Stomach (tissue), 9 donors: Measurements from ENCODE around the gene FAM98B. TPM values are rescaled to one million over a fixed set of nuclear protein-coding genes. Genes with fewer than 3 reads are reported as not detected.

Source experiments
- DNase-seq, 2 donors: peaks; one replicate each; pipeline versions ENCODE4 v3.0.0 to v3.0.0-alpha.2; 2013 to 2019
- H3K27ac ChIP-seq, 5 donors: fragments of 200-600 bp in 4 of 5; sonication (generic) in 4 of 5; one replicate each; pipeline ENCODE4 v1.5.1; 2013 to 2019; ENCODE audit warnings: mild to moderate bottlenecking in 1 of 5, moderate library complexity in 1 of 5
- H3K27me3 ChIP-seq, 3 donors: fragments of 200-600 bp; sonication (generic); one replicate each; pipeline ENCODE4 v1.5.1; 2017 to 2019; ENCODE audit warnings: mixed run types in 1 of 3
- H3K36me3 ChIP-seq, 4 donors: fragments of 200-600 bp; sonication (generic); 1 replicate in 3 of 4; 2 replicates in 1 of 4; pipeline ENCODE4 v1.5.1; 2016 to 2019
- H3K4me1 ChIP-seq, 4 donors: fragments of 200-600 bp; sonication (generic); one replicate each; pipeline ENCODE4 v1.5.1; 2016 to 2019
- H3K4me3 ChIP-seq, 4 donors: fragments of 200-600 bp; sonication (generic) in 3 of 4; one replicate each; pipeline ENCODE4 v1.5.1; 2016 to 2019; ENCODE audit warnings: mild to moderate bottlenecking in 1 of 4
- H3K9me3 ChIP-seq, 4 donors: fragments of 200-600 bp; sonication (generic); one replicate each; pipeline ENCODE4 v1.5.1; 2016 to 2019
- EP300 ChIP-seq: sonication (generic); formaldehyde crosslinking; IDR thresholded peaks from one replicate; pipeline ENCODE4 v1.6.1; 2017; ENCODE audit warnings: antibody characterized with exemption
- POLR2A ChIP-seq, 4 donors: fragments of 450-650 bp; IDR thresholded peaks; one replicate each; pipeline ENCODE4 v1.6.1; 2016; ENCODE audit warnings: antibody characterized with exemption in 4 of 4, control low read depth in 2 of 4, mild to moderate bottlenecking in 1 of 4, moderate library complexity in 1 of 4
- POLR2AphosphoS5 ChIP-seq, 3 donors: sonication (generic); formaldehyde crosslinking; IDR thresholded peaks; one replicate each; pipeline ENCODE4 v1.6.1; 2016; ENCODE audit warnings: antibody characterized with exemption in 3 of 3
- WGBS, 5 donors: extraction: QIAGEN DNeasy Blood & Tissue Kit in 3 of 5; methylation state at CpG; one replicate each; pipeline versions ENCODE4 v1.1.5 to v1.1.7; 2013 to 2018; 5-methylcytosine and 5-hydroxymethylcytosine counted together
- intact Hi-C: fragments of 100-400 bp; cut with DNase I; formaldehyde crosslinking; loops from one replicate; pipeline ENCODE4 v1.15.1; 2023; ENCODE audit warnings: low total_unique reads
- polyA plus RNA-seq, 3 donors: library from polyadenylated mRNA; stranded (reverse); fragments of 200-250 nt; gene quantifications; one replicate each; pipeline ENCODE4 v1.2.3, GENCODE V29; 2013
- total RNA-seq, 5 donors: library from RNA; depleted of rRNA; stranded (reverse); fragments of >200 nt; gene quantifications; one replicate each; pipeline versions ENCODE4 v1.1.0 to v1.2.3, GENCODE V29; 2014 to 2016
- TF ChIP-seq, protein P1 (sequence below), 7 experiments: fragments of 450-650 bp in 4 of 7; fragments of 200-600 bp in 3 of 7; sonication (generic) in 3 of 7; IDR thresholded peaks; one replicate each; pipeline ENCODE4 v1.5.1; 2016 to 2019; ENCODE audit warnings: antibody characterized with exemption in 7 of 7, control low read depth in 2 of 7, mild to moderate bottlenecking in 1 of 7
- donor health status: healthy with polysubstance abuse.
- donor health status: Bipolar disorder and iron deficiency.
- donor health status: healthy.

The FAM98B gene
- total and polyA plus RNA-seq, 8 donors, result 1.7 to 61.3 (median 8.7) TPM

DNA sequence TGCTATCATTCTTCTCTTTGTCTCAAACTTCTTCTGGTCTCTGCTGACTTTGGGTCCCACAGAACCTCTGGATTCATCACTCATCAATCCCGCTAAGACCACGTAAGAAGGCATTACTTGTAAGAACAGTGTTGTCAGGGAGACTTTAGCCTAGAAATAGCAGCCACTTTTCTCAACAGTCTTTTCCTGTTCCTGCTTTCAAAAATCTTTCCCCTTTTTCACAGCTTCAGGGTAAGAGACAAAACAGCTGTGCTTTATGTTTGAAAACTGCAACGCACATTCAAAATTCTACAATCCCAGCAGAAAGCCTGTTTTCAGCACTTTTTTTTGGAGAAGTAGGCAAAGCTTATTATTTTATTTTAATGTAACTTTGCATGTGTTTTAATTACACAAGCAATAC lies 42.0 kb upstream of the FAM98B start:
- WGBS, 5 donors, result 34 to 68% (median 53%) methylated on average over 3 of the region's 3 CpGs
- no peak for TF ChIP-seq POLR2AphosphoS5 (IDR thresholded peaks at IDR 0.05)
- TF ChIP-seq, protein P1, sequence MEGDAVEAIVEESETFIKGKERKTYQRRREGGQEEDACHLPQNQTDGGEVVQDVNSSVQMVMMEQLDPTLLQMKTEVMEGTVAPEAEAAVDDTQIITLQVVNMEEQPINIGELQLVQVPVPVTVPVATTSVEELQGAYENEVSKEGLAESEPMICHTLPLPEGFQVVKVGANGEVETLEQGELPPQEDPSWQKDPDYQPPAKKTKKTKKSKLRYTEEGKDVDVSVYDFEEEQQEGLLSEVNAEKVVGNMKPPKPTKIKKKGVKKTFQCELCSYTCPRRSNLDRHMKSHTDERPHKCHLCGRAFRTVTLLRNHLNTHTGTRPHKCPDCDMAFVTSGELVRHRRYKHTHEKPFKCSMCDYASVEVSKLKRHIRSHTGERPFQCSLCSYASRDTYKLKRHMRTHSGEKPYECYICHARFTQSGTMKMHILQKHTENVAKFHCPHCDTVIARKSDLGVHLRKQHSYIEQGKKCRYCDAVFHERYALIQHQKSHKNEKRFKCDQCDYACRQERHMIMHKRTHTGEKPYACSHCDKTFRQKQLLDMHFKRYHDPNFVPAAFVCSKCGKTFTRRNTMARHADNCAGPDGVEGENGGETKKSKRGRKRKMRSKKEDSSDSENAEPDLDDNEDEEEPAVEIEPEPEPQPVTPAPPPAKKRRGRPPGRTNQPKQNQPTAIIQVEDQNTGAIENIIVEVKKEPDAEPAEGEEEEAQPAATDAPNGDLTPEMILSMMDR (IDR thresholded peaks at IDR 0.05), result no peak
- TF ChIP-seq EP300, result no peak
- DNase-seq, result peak in 1 of 2 donors; percentile 34
- Histone ChIP-seq H3K9me3 (no peaks in the 10 kb centered on the region), H3K36me3 (no peaks in the 10 kb centered on the region), H3K27me3 (no peaks in the 10 kb centered on the region), H3K4me1 (no peaks in the 10 kb centered on the region), H3K27ac (peak overlapping the region in 2 of 5 donors; percentile 2 to 24), H3K4me3 (no peak overlapping the region)
- intact Hi-C loops, result no loop called here

DNA sequence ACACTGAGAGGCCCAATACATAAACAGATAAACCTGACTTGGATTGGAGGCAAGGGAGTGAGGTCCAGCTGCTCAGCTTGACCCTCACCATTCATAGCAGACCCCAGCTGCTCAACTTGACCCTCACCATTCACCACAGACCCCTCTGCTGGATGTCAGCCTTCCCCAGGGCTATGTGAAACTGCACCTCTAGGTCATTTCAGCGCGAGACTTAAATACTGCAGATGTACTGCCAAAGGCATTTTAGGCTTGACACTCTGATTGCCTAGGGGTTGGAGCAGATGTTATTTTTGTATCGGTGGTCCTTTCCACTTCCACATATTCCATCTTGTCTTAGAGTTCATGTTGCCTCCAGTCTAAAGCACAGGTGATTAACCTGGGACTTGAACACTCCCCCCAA lies 41.5 kb upstream of the FAM98B start:
- WGBS, 5 donors, result 64 to 94% (median 71%) methylated on average over 3 of the region's 3 CpGs
- peak in 1 of 2 donors; percentile 12 for DNase-seq
- no peak overlapping the region for H3K4me3 ChIP-seq
- intact Hi-C loops, result no loop called here
- no peaks in the 10 kb centered on the region for H3K4me1 ChIP-seq
- peak overlapping the region in 2 of 5 donors; percentile 2 to 24 for H3K27ac ChIP-seq
- H3K9me3 ChIP-seq, result no peaks in the 10 kb centered on the region
- H3K36me3 ChIP-seq, result no peaks in the 10 kb centered on the region
- no peaks in the 10 kb centered on the region for H3K27me3 ChIP-seq
- TF ChIP-seq POLR2A (IDR thresholded peaks at IDR 0.05) (no peak), POLR2AphosphoS5 (IDR thresholded peaks at IDR 0.05) (no peak), EP300 (no peak)
- TF ChIP-seq, protein P1 (IDR thresholded peaks at IDR 0.05), result no peak

DNA sequence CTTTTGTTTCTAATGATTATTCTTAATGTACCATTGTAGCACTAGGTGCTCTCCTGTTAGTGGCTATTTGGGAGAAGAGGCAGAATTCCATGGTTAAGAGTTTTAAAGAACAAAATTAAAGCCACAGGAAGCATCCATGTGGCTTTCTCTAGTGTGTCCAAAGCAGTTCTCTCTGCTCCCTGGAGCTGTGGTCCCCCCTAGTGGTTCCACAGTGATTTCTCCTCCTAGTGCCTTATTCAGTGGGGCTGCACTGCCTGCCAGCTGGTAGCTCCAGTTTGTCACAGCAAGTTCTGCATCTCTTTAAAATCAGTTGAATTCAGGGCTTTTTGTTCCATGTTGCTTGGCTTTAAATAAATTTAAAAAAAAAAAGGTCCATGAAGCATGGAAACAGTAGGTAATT lies 39.6 kb upstream of the FAM98B start:
- Histone ChIP-seq H3K9me3 (no peaks in the 10 kb centered on the region), H3K36me3 (no peaks in the 10 kb centered on the region), H3K27me3 (no peaks in the 10 kb centered on the region), H3K4me1 (no peaks in the 10 kb centered on the region), H3K27ac (no peak overlapping the region), H3K4me3 (no peak overlapping the region)
- DNase-seq, result peak; percentile 48 to 83
- TF ChIP-seq POLR2AphosphoS5 (IDR thresholded peaks at IDR 0.05), result peak in 1 of 3 donors; percentile 48
- TF ChIP-seq, protein P1 (IDR thresholded peaks at IDR 0.05), result peak in 4 of 7 experiments; percentile 26 to 65 (median 33)
- no peak for TF ChIP-seq POLR2A (IDR thresholded peaks at IDR 0.05)
- intact Hi-C loops, result no loop called here

DNA sequence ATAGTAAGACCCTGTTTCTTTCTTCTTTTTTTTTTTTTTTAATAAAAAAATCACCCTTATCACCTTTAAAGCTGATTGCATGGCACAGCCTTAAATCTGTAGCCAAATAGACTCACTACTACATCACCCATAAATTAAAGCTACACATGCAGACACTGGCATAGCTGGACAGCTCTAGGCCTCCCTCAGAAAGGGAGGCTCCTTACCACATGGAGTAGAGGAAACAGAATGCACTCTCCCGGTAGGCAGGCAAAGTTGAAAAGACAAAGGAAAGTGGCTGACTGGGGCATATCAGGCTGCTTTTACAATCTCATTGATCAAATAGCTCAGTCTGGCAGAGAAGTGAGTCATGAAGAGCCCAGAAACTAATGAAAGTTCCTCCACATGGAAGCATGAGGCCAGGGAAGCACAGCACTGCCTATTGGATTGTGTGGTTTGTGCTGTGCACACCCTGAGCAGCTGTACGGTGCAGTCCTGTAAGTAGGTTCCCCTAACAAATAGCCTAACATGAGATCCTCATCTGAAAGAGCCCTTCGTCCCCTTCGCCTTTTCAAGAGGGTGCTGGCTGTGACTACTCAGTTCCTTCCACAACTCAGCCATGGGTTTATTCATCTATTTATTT lies 32.7 kb upstream of the FAM98B start:
- TF ChIP-seq POLR2A (IDR thresholded peaks at IDR 0.05), result no peak
- TF ChIP-seq, protein P1 (IDR thresholded peaks at IDR 0.05), result no peak
- no peak for TF ChIP-seq POLR2AphosphoS5 (IDR thresholded peaks at IDR 0.05)
- intact Hi-C loops, result no loop called here
- no peak overlapping the region for H3K4me3 ChIP-seq
- H3K9me3 ChIP-seq, result no peaks in the 10 kb centered on the region
- no peaks in the 10 kb centered on the region for H3K4me1 ChIP-seq
- H3K36me3 ChIP-seq, result no peaks in the 10 kb centered on the region
- DNase-seq, result no peak
- 60 to 78% (median 66%) methylated on average over 4 of the region's 4 CpGs for WGBS, 5 donors
- no peaks in the 10 kb centered on the region for H3K27me3 ChIP-seq
- no peak overlapping the region for H3K27ac ChIP-seq
